Activated naive CD4-positive, alpha-beta T cell treated with anti-CD3 and anti-CD28 coated beads, Interleukin-2, amount 10 ng/mL, durations not matched to agents 7 days and 5 days (primary cell): ENCODE measurements around the gene NASP.

Source experiments
- CTCF ChIA-PET: fragments of 350-600 bp; sonication (Branson Sonifier 250); formaldehyde crosslinking; loops from one replicate; lab custom pipeline; 2021; ENCODE audit warnings: antibody characterized with exemption; lab: Charles Lee
- DNase-seq: peaks from one replicate; pipeline ENCODE4 v3.0.0-alpha.2; 2020
- H3K27ac Mint-ChIP-seq: one replicate; pipeline ENCODE4 v1.8.0; 2021; ENCODE audit warnings: mild to moderate bottlenecking, moderate library complexity, mixed read lengths
- H3K27me3 Mint-ChIP-seq: one replicate; pipeline ENCODE4 v1.8.0; 2021; ENCODE audit warnings: mild to moderate bottlenecking, mixed read lengths
- H3K36me3 Mint-ChIP-seq: one replicate; pipeline ENCODE4 v1.8.0; 2021; ENCODE audit warnings: mixed read lengths
- H3K4me1 Mint-ChIP-seq: one replicate; pipeline ENCODE4 v1.8.0; 2021; ENCODE audit warnings: mixed read lengths
- H3K4me3 Mint-ChIP-seq: one replicate; pipeline ENCODE4 v1.8.0; 2021; ENCODE audit warnings: mild to moderate bottlenecking, moderate library complexity, mixed read lengths
- H3K9me3 Mint-ChIP-seq: one replicate; pipeline ENCODE4 v1.8.0; 2021; ENCODE audit warnings: mixed read lengths

The NASP gene

DNA sequence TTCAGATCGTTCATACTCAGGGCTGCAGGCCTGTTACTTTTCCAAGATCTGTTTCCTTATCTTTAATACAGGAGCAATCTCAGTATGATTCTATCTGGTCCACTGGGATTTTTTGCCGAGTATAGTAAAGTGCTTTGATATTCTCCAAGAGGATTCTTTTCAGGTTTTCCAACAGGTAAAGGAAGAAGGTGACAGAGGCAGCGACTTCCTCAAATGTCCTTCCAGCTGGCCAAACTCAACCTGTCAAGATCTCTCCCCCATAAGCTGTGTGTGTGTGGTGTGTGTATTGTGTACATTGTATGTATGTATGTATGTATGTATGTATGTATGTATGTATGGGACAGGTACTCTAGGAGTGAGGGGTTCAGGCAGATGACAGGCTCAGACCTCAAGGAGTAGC is 32.2 kb upstream of the NASP start:
- H3K36me3 Mint-ChIP-seq = peaks cover 12% of the 10 kb centered on the region
- peaks cover 30% of the 10 kb centered on the region for H3K4me1 Mint-ChIP-seq
- peak overlapping the region; percentile 89 for H3K27ac Mint-ChIP-seq
- DNase-seq = no peak
- H3K27me3 Mint-ChIP-seq = peaks cover 9% of the 10 kb centered on the region
- no peaks in the 10 kb centered on the region for H3K9me3 Mint-ChIP-seq
- peak overlapping the region; percentile 97 for H3K4me3 Mint-ChIP-seq
- CTCF ChIA-PET = interaction anchor here (0.6 to 1.7 kb wide), 5 partner anchors 17 to 39 kb away, joined by 3 to 6 read pairs (median 4); no protein-coding TSS in a partner anchor

GRCh38 chr1:45552331-45552730 is 31.5 kb upstream of the NASP start:
- DNase-seq = no peak
- peak overlapping the region; percentile 3 for H3K27ac Mint-ChIP-seq
- no peaks in the 10 kb centered on the region for H3K9me3 Mint-ChIP-seq
- H3K4me1 Mint-ChIP-seq = peaks cover 32% of the 10 kb centered on the region
- CTCF ChIA-PET = no interaction called here
- peaks cover 13% of the 10 kb centered on the region for H3K36me3 Mint-ChIP-seq
- peak overlapping the region; percentile 56 for H3K4me3 Mint-ChIP-seq
- peaks cover 4% of the 10 kb centered on the region for H3K27me3 Mint-ChIP-seq

DNA sequence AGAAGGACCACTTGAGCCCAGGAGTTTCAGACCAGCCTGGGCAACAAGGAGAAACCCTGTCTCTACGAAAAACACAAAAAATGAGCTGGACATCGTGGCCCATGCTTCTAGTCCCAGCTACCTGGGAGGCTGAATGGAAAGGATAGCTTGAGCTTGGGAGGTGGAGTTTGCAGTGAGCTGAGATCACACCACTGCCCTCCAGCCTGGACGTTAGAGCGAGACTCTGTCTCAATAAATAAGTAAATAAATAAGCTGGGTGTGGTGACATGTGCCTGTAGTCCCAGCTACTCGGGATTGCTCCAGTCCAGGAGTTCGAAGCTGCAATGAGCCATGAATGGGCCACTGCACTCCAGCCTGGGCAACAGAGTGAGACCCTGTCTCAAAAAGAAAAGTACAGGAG is 29.6 kb upstream of the NASP start:
- Mint-ChIP-seq H3K4me3 (no peak overlapping the region), H3K36me3 (peaks cover 21% of the 10 kb centered on the region), H3K27ac (no peak overlapping the region), H3K27me3 (peaks cover 3% of the 10 kb centered on the region), H3K9me3 (no peaks in the 10 kb centered on the region), H3K4me1 (peaks cover 35% of the 10 kb centered on the region)
- no peak for DNase-seq
- CTCF ChIA-PET = interaction anchor here (1.2 to 2.9 kb wide), 2 partner anchors 15 to 42 kb away, joined by 4 to 10 read pairs; no protein-coding TSS in a partner anchor

GRCh38 chr1:45557422-45557944 is 26.4 kb upstream of the NASP start:
- H3K27ac Mint-ChIP-seq = peak overlapping the region; percentile 17
- H3K36me3 Mint-ChIP-seq = peaks cover 32% of the 10 kb centered on the region
- CTCF ChIA-PET = interaction anchor here (0.6 to 1.7 kb wide), 6 partner anchors 12 to 200 kb away, joined by 3 to 8 read pairs (median 3); partner anchors contain the start of gene PRDX1
- H3K27me3 Mint-ChIP-seq = no peaks in the 10 kb centered on the region
- no peak overlapping the region for H3K4me3 Mint-ChIP-seq
- no peak for DNase-seq
- H3K4me1 Mint-ChIP-seq = peaks cover 14% of the 10 kb centered on the region
- no peaks in the 10 kb centered on the region for H3K9me3 Mint-ChIP-seq

GRCh38 chr1:45563843-45564242 is 20.0 kb upstream of the NASP start:
- CTCF ChIA-PET = interaction anchor here (3.8 kb wide), 1 partner anchor 52 kb away, joined by 12 read pairs; no protein-coding TSS in a partner anchor
- H3K36me3 Mint-ChIP-seq = peaks cover 52% of the 10 kb centered on the region
- H3K9me3 Mint-ChIP-seq = no peaks in the 10 kb centered on the region
- no peaks in the 10 kb centered on the region for H3K27me3 Mint-ChIP-seq
- H3K4me1 Mint-ChIP-seq = peaks cover 3% of the 10 kb centered on the region
- no peak for DNase-seq
- H3K27ac Mint-ChIP-seq = no peak overlapping the region
- no peak overlapping the region for H3K4me3 Mint-ChIP-seq

DNA sequence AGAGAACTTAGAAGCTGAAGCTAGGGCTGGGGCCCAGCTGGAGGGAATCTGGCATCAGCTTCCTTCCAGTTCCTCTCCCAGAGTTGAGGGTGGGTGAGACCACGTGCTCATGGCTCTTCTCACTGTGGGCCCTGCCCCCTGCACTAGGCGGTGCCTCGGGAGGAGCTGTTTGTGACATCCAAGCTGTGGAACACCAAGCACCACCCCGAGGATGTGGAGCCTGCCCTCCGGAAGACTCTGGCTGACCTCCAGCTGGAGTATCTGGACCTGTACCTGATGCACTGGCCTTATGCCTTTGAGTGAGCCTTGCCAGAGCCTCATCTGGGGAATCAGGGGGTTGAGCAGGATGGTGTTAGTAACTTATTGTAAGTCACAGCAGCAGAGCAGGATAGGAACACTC is 17.1 kb upstream of the NASP start:
- DNase-seq = no peak
- no peak overlapping the region for H3K27ac Mint-ChIP-seq
- no peak overlapping the region for H3K4me3 Mint-ChIP-seq
- CTCF ChIA-PET = interaction anchor here (0.7 to 7.2 kb wide), 4 partner anchors 34 to 208 kb away, joined by 3 to 176 read pairs (median 22); no protein-coding TSS in a partner anchor
- H3K36me3 Mint-ChIP-seq = peaks cover 47% of the 10 kb centered on the region
- no peaks in the 10 kb centered on the region for H3K4me1 Mint-ChIP-seq
- H3K9me3 Mint-ChIP-seq = no peaks in the 10 kb centered on the region
- H3K27me3 Mint-ChIP-seq = no peaks in the 10 kb centered on the region

- DNase-seq = no peak
- H3K27ac Mint-ChIP-seq = no peak overlapping the region
- CTCF ChIA-PET = interaction anchor here (1.5 to 7.2 kb wide), 6 partner anchors 17 to 209 kb away, joined by 6 to 176 read pairs (median 33); partner anchors contain the start of genes AKR1A1, PRDX1 and TESK2
- no peaks in the 10 kb centered on the region for H3K4me1 Mint-ChIP-seq
- H3K9me3 Mint-ChIP-seq = no peaks in the 10 kb centered on the region
- H3K4me3 Mint-ChIP-seq = no peak overlapping the region
- no peaks in the 10 kb centered on the region for H3K27me3 Mint-ChIP-seq
- peaks cover 41% of the 10 kb centered on the region for H3K36me3 Mint-ChIP-seq
Observed at GRCh38 chr1:45567911-45568310, 15.9 kb upstream of the NASP start.

- Mint-ChIP-seq H3K27ac (no peak overlapping the region), H3K4me1 (no peaks in the 10 kb centered on the region), H3K36me3 (peaks cover 36% of the 10 kb centered on the region), H3K4me3 (no peak overlapping the region), H3K9me3 (no peaks in the 10 kb centered on the region), H3K27me3 (no peaks in the 10 kb centered on the region)
- CTCF ChIA-PET = interaction anchor here (0.9 to 7.2 kb wide), 10 partner anchors 14 to 554 kb away, joined by 3 to 176 read pairs (median 8); partner anchors contain the start of genes AKR1A1, PRDX1 and TESK2
- no peak for DNase-seq
Observed at GRCh38 chr1:45568421-45568820, 15.4 kb upstream of the NASP start.

- CTCF ChIA-PET = interaction anchor here (1.1 to 7.2 kb wide), 14 partner anchors 9 to 555 kb away, joined by 3 to 176 read pairs (median 8); partner anchors contain the start of genes AKR1A1, CCDC163, MMACHC and PRDX1
- peaks cover 28% of the 10 kb centered on the region for H3K36me3 Mint-ChIP-seq
Observed at GRCh38 chr1:45569571-45569961, 14.3 kb upstream of the NASP start.

GRCh38 chr1:45569962-45570581 is 13.8 kb upstream of the NASP start:
- CTCF ChIA-PET = interaction anchor here (0.6 to 7.2 kb wide), 17 partner anchors 9 to 289 kb away, joined by 3 to 176 read pairs (median 5); partner anchors contain the start of genes AKR1A1, CCDC163, MMACHC and PRDX1

More at GRCh38 chr1:45569571-45569961, 14.3 kb upstream of the NASP start:
- Mint-ChIP-seq H3K27me3 (no peaks in the 10 kb centered on the region), H3K4me3 (no peak overlapping the region), H3K9me3 (no peaks in the 10 kb centered on the region), H3K27ac (no peak overlapping the region), H3K4me1 (no peaks in the 10 kb centered on the region)
- no peak for DNase-seq

GRCh38 chr1:45570631-45571030 is 13.2 kb upstream of the NASP start:
- H3K27ac Mint-ChIP-seq = no peak overlapping the region
- no peak overlapping the region for H3K4me3 Mint-ChIP-seq
- no peaks in the 10 kb centered on the region for H3K4me1 Mint-ChIP-seq
- no peaks in the 10 kb centered on the region for H3K27me3 Mint-ChIP-seq
- H3K9me3 Mint-ChIP-seq = no peaks in the 10 kb centered on the region
- CTCF ChIA-PET = interaction anchor here (0.6 to 7.2 kb wide), 14 partner anchors 12 to 799 kb away, joined by 3 to 176 read pairs (median 6); partner anchors contain the start of genes AKR1A1, CCDC163, MMACHC and PRDX1
- no peak for DNase-seq
- peaks cover 28% of the 10 kb centered on the region for H3K36me3 Mint-ChIP-seq

More at GRCh38 chr1:45569962-45570581, 13.8 kb upstream of the NASP start:
- H3K9me3 Mint-ChIP-seq = no peaks in the 10 kb centered on the region
- H3K36me3 Mint-ChIP-seq = peaks cover 28% of the 10 kb centered on the region
- H3K27ac Mint-ChIP-seq = no peak overlapping the region
- H3K4me1 Mint-ChIP-seq = no peaks in the 10 kb centered on the region
- no peaks in the 10 kb centered on the region for H3K27me3 Mint-ChIP-seq
- DNase-seq = peak; percentile 80
- no peak overlapping the region for H3K4me3 Mint-ChIP-seq

DNA sequence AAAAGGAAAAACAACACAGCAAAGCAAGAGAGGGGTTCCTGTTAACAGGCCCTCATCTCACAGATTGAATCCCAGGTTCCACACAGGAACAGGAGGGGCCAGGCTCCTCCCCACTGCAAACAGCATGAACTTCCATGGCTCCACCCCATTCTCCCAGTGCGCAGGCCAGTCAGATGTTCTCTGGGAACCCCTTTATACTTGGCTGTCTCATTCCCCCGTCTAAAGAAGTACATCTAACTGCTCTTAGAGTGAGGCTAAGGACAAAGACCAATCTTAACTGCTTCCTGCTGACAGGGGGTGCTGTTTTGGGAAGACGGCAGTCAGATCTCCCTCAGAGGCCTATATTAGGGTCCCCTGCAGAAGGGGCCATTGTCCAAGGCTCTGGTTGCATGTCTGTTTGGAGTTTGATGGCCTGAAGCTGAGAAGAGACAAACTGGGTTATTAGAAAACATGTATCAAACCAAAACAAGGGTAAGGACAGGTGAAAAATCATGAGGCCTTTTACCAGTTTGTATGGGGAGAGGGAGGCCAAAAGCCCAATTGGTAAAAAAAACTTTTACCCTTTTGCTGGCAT is 10.5 kb upstream of the NASP start:
- H3K27ac Mint-ChIP-seq = no peak overlapping the region
- CTCF ChIA-PET = interaction anchor here (1.2 to 7.2 kb wide), 4 partner anchors 10 to 74 kb away, joined by 3 to 176 read pairs (median 4); no protein-coding TSS in a partner anchor

GRCh38 chr1:45574105-45574626 is 9.7 kb upstream of the NASP start:
- CTCF ChIA-PET = interaction anchor here (1.2 kb wide), 2 partner anchors 9 to 62 kb away, joined by 3 to 4 read pairs; no protein-coding TSS in a partner anchor
- peaks cover 10% of the 10 kb centered on the region for H3K36me3 Mint-ChIP-seq
- H3K4me1 Mint-ChIP-seq = no peaks in the 10 kb centered on the region
- H3K9me3 Mint-ChIP-seq = no peaks in the 10 kb centered on the region
- H3K4me3 Mint-ChIP-seq = no peak overlapping the region
- H3K27ac Mint-ChIP-seq = no peak overlapping the region
- DNase-seq = no peak
- H3K27me3 Mint-ChIP-seq = no peaks in the 10 kb centered on the region

More for the DNA sequence above, 10.5 kb upstream of the NASP start:
- no peaks in the 10 kb centered on the region for H3K9me3 Mint-ChIP-seq
- H3K36me3 Mint-ChIP-seq = peaks cover 15% of the 10 kb centered on the region
- no peaks in the 10 kb centered on the region for H3K4me1 Mint-ChIP-seq
- no peak for DNase-seq
- H3K27me3 Mint-ChIP-seq = no peaks in the 10 kb centered on the region
- no peak overlapping the region for H3K4me3 Mint-ChIP-seq
